GM12878 (cell line): ENCODE results near the gene PPP2R2B. TPM values are rescaled to one million over a fixed set of nuclear protein-coding genes. Genes with fewer than 3 reads are reported as not detected.

Experiments used
- ATAC-seq: fragments of 200-7000 bp; cut with Tn5 transposase; 3 replicates; pipeline ENCODE4 v1.9.1; 2020; ENCODE audit warnings: mild to moderate bottlenecking, moderate library complexity
- BruUV-seq: library from RNA; stranded (reverse); fragments of 400-500 nt; replicated peaks from 2 replicates; lab custom pipeline; 2021; lab: Mats Ljungman, UMichigan
- CTCF ChIA-PET: fragments of 300-600 bp; sonication (Branson Sonifier 250); formaldehyde crosslinking; extraction: SDS; loops from one replicate; lab custom pipeline; 2021; ENCODE audit warnings: inconsistent platforms; lab: Yijun Ruan, JAX
- POLR2A ChIA-PET: fragments of 350-600 bp; formaldehyde crosslinking; extraction: SDS; loops from one replicate; lab custom pipeline; 2021; ENCODE audit warnings: inconsistent platforms; lab: Charles Lee
- RAD21 ChIA-PET: fragments of 300-600 bp; sonication (Branson Sonifier 250); formaldehyde crosslinking; loops from one replicate; lab custom pipeline; 2023; ENCODE audit warnings: antibody characterized with exemption; ENCODE audit not compliant: unreplicated experiment; lab: Charles Lee
- SMC1A ChIA-PET: fragments of 300-600 bp; sonication (Branson Sonifier 250); formaldehyde crosslinking; loops from one replicate; lab custom pipeline; 2023; ENCODE audit not compliant: unreplicated experiment, uncharacterized antibody; lab: Charles Lee
- DNase-seq: peaks from one replicate; pipeline ENCODE4 v3.0.0-alpha.2; 2011; ENCODE audit warnings: low read depth, low spot score
- FAIRE-seq: peaks from 3 replicates; lab custom pipeline; 2011; peaks lifted over from hg19 to GRCh38; lab: Jason Lieb, UNC
- H2AFZ ChIP-seq: 2 replicates; pipeline ENCODE4 v1.6.0; 2011; ENCODE audit warnings: low read depth, low read length, control low read depth; ENCODE audit not compliant: control insufficient read depth
- H3K27ac ChIP-seq: 2 replicates; pipeline ENCODE4 v1.5.1; 2011; ENCODE audit warnings: control low read depth; ENCODE audit not compliant: control insufficient read depth, insufficient read depth
- H3K27me3 ChIP-seq, 2 experiments: replicated peaks in 1 of 2; 2 replicates each; pipeline versions ENCODE4 v1.6.0 to v1.6.1; 2011; ENCODE audit warnings: low read length in 1 of 2; ENCODE audit not compliant: control insufficient read depth in 2 of 2, insufficient read depth in 2 of 2
- H3K36me3 ChIP-seq, 2 experiments: 2 replicates each; pipeline ENCODE4 v1.5.1; 2011; ENCODE audit warnings: low read length in 1 of 2; ENCODE audit not compliant: control insufficient read depth in 2 of 2, insufficient read depth in 2 of 2
- H3K4me1 ChIP-seq: 2 replicates; pipeline ENCODE4 v1.6.1; 2011; ENCODE audit warnings: mild to moderate bottlenecking, low read length, moderate library complexity, mixed read lengths; ENCODE audit not compliant: control insufficient read depth, insufficient read depth
- H3K4me2 ChIP-seq: 2 replicates; pipeline ENCODE4 v1.6.0; 2011; ENCODE audit warnings: control low read depth; ENCODE audit not compliant: control insufficient read depth, insufficient read depth
- H3K4me3 ChIP-seq: fragments of 200-600 bp; sonication (generic); 2 replicates; pipeline ENCODE4 v1.5.1; 2016
- H3K79me2 ChIP-seq: 2 replicates; pipeline ENCODE4 v1.6.0; 2011; ENCODE audit warnings: low read length; ENCODE audit not compliant: control insufficient read depth, insufficient read depth
- H3K9ac ChIP-seq: 2 replicates; pipeline ENCODE4 v1.8.0; 2011; ENCODE audit warnings: low read length, control low read depth, mixed read lengths; ENCODE audit not compliant: control insufficient read depth, insufficient read depth
- H3K9me3 ChIP-seq: replicated peaks from 3 replicates; pipeline ENCODE4 v1.5.1; 2011; ENCODE audit warnings: mild to moderate bottlenecking, low read length; ENCODE audit not compliant: control insufficient read depth, insufficient read depth
- H4K20me1 ChIP-seq: 2 replicates; pipeline ENCODE4 v1.6.0; 2011; ENCODE audit not compliant: control insufficient read depth, insufficient read depth
- ASH2L ChIP-seq: fragments of 300-600, 200-600 bp; sonication (generic); IDR thresholded peaks from 2 replicates; pipeline ENCODE4 v1.6.1; 2017; ENCODE audit warnings: low read depth, mild to moderate bottlenecking, borderline replicate concordance
- KDM1A ChIP-seq: fragments of 200-600 bp; sonication (generic); IDR thresholded peaks from 2 replicates; pipeline ENCODE4 v1.6.1; 2016; ENCODE audit warnings: borderline replicate concordance
- MEF2A ChIP-seq: IDR thresholded peaks from 2 replicates; pipeline ENCODE4 v1.6.1; 2011; ENCODE audit warnings: low read depth, mild to moderate bottlenecking, low read length, moderate library complexity; ENCODE audit not compliant: insufficient read depth
- MXI1 ChIP-seq: fragments of 150-350 bp; IDR thresholded peaks from 2 replicates; pipeline ENCODE4 v1.6.1; 2011; ENCODE audit warnings: low read depth, mild to moderate bottlenecking, inconsistent platforms, low read length, improper control_type of control experiment
- NFXL1 ChIP-seq: fragments of 450-650 bp; IDR thresholded peaks from 2 replicates; pipeline ENCODE4 v1.6.1; 2017; ENCODE audit warnings: antibody characterized with exemption, mild to moderate bottlenecking, borderline replicate concordance
- PRDM15 ChIP-seq: fragments of 450-650 bp; formaldehyde crosslinking; IDR thresholded peaks from 2 replicates; pipeline ENCODE4 v1.4.0; 2020; ENCODE audit warnings: mild to moderate bottlenecking, moderate library complexity
- RAD21 ChIP-seq: IDR thresholded peaks from 2 replicates; pipeline ENCODE4 v1.6.1; 2011; ENCODE audit warnings: mild to moderate bottlenecking, low read depth, low read length, moderate library complexity; ENCODE audit not compliant: insufficient read depth
- RFX5 ChIP-seq: IDR thresholded peaks from 2 replicates; pipeline ENCODE4 v1.6.1; 2011; ENCODE audit warnings: low read depth, low read length, improper control_type of control experiment
- SMAD5 ChIP-seq: IDR thresholded peaks from 2 replicates; pipeline ENCODE4 v1.6.1; 2016; ENCODE audit warnings: antibody characterized with exemption, low read depth
- TBL1XR1 ChIP-seq: IDR thresholded peaks from 2 replicates; pipeline ENCODE4 v1.6.1; 2012; ENCODE audit warnings: low read depth, low read length, improper control_type of control experiment
- ZNF24 ChIP-seq: fragments of 450-650 bp; IDR thresholded peaks from 2 replicates; pipeline ENCODE4 v1.6.1; 2017; ENCODE audit warnings: antibody characterized with exemption, mild to moderate bottlenecking
- ZNF687 ChIP-seq: fragments of 450-650 bp; IDR thresholded peaks from 2 replicates; pipeline ENCODE4 v1.6.1; 2017; ENCODE audit warnings: mild to moderate bottlenecking, moderate library complexity
- in situ Hi-C: fragments of 300-500 bp; cut with MboI; formaldehyde crosslinking; loops from 9 replicates; pipeline ENCODE4 v1.14.3; 2018; ENCODE audit warnings: mixed read lengths
- intact Hi-C: fragments of 100-400 bp; cut with micrococcal nuclease; formaldehyde crosslinking; loops from one replicate; pipeline ENCODE4 v1.14.2; 2022; ENCODE audit not compliant: unreplicated experiment
- polyA plus RNA-seq, 11 experiments: library from polyadenylated mRNA; depleted of rRNA in 4 of 11; unstranded in 6 of 11; stranded (reverse) in 5 of 11; fragments of >200 nt; fragmentation: Nextera tagmentation in 4 of 11; fragmentation: Illumina TruSeq in 1 of 11; extraction: Ambion mirVana in 4 of 11; extraction: Trizol in 1 of 11; gene quantifications; 1 replicate in 1 of 11; 2 replicates in 10 of 11; pipeline versions ENCODE4 v1.2.1 to v1.2.3, GENCODE V29; 2011 to 2016; ENCODE audit warnings: inconsistent platforms in 2 of 11, missing spikeins in 2 of 11, low read depth in 1 of 11
- total RNA-seq, 4 experiments: library from RNA; depleted of rRNA in 3 of 4; stranded (reverse); fragments of >200 nt in 3 of 4; fragmentation: Illumina TruSeq in 1 of 4; extraction: Trizol in 1 of 4; gene quantifications; 2 replicates each; pipeline versions ENCODE4 v1.2.1 to v1.2.3, GENCODE V29; 2013 to 2021
- TF ChIP-seq, protein P1 (sequence below): fragments of 450-650 bp; IDR thresholded peaks from 2 replicates; pipeline ENCODE4 v1.6.1; 2016; ENCODE audit warnings: mild to moderate bottlenecking
- TF ChIP-seq, protein P2 (sequence below): fragments of 450-650 bp; IDR thresholded peaks from 2 replicates; pipeline ENCODE4 v1.6.1; 2017; ENCODE audit warnings: mild to moderate bottlenecking

PPP2R2B gene
- total and polyA plus RNA-seq, 10 of the 15 experiments (the other 5 are each of a cell fraction or from before 2014, with no cell fraction given): not detected

GRCh38 chr5:146582051-146582596 lies 296.4 kb downstream of the PPP2R2B start:
- POLR2A ChIA-PET: no interaction called here
- ATAC-seq (no peak), FAIRE-seq (no peak), DNase-seq (no peak)
- no peaks in the 10 kb centered on the region; a peak in 1 of 4 replicates for H3K27me3 ChIP-seq
- no peak overlapping the region for H3K9ac ChIP-seq
- in situ Hi-C loops (no loop called here), intact Hi-C loops (no loop called here)
- H3K79me2 ChIP-seq: no peaks in the 10 kb centered on the region
- no peaks in the 10 kb centered on the region for H3K4me1 ChIP-seq
- no peak overlapping the region for H3K27ac ChIP-seq
- SMC1A ChIA-PET: no interaction called here
- H4K20me1 ChIP-seq: peaks cover 3% of the 10 kb centered on the region; the same call in 1 of the 2 replicates
- no peaks in the 10 kb centered on the region for H3K9me3 ChIP-seq
- H3K36me3 ChIP-seq: no peaks in the 10 kb centered on the region
- CTCF ChIA-PET: no interaction called here
- H2AFZ ChIP-seq: no peak overlapping the region
- RAD21 ChIA-PET: no interaction called here
- H3K4me2 ChIP-seq: no peak overlapping the region
- no peak overlapping the region for H3K4me3 ChIP-seq
- BruUV-seq: no TSS peak
- no peak for TF ChIP-seq TBL1XR1
- no peak for TF ChIP-seq RFX5
- TF ChIP-seq RAD21: no peak
- no peak for TF ChIP-seq KDM1A
- TF ChIP-seq PRDM15 (CRISPR knock-in tag): no peak
- TF ChIP-seq ASH2L: no peak
- TF ChIP-seq, protein P1, sequence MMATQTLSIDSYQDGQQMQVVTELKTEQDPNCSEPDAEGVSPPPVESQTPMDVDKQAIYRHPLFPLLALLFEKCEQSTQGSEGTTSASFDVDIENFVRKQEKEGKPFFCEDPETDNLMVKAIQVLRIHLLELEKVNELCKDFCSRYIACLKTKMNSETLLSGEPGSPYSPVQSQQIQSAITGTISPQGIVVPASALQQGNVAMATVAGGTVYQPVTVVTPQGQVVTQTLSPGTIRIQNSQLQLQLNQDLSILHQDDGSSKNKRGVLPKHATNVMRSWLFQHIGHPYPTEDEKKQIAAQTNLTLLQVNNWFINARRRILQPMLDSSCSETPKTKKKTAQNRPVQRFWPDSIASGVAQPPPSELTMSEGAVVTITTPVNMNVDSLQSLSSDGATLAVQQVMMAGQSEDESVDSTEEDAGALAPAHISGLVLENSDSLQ: no peak
- TF ChIP-seq NFXL1: no peak
- no peak for TF ChIP-seq ZNF687
- TF ChIP-seq, protein P2, sequence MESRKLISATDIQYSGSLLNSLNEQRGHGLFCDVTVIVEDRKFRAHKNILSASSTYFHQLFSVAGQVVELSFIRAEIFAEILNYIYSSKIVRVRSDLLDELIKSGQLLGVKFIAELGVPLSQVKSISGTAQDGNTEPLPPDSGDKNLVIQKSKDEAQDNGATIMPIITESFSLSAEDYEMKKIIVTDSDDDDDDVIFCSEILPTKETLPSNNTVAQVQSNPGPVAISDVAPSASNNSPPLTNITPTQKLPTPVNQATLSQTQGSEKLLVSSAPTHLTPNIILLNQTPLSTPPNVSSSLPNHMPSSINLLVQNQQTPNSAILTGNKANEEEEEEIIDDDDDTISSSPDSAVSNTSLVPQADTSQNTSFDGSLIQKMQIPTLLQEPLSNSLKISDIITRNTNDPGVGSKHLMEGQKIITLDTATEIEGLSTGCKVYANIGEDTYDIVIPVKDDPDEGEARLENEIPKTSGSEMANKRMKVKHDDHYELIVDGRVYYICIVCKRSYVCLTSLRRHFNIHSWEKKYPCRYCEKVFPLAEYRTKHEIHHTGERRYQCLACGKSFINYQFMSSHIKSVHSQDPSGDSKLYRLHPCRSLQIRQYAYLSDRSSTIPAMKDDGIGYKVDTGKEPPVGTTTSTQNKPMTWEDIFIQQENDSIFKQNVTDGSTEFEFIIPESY: no peak
- no peak for TF ChIP-seq MXI1
- TF ChIP-seq SMAD5: no peak
- TF ChIP-seq ZNF24: no peak
- TF ChIP-seq MEF2A: no peak
